Stromal cell of bone marrow (primary cell): Measurements from ENCODE around the gene RGMB.

Experiments used
- DNase-seq: peaks from one replicate; pipeline ENCODE4 v3.0.0-alpha.2; 2012; ENCODE audit warnings: low read depth

Gene RGMB

GRCh38 chr5:98768160-98768959 is 5.1 kb upstream of the RGMB start:
- peak; percentile 65 for DNase-seq

DNA sequence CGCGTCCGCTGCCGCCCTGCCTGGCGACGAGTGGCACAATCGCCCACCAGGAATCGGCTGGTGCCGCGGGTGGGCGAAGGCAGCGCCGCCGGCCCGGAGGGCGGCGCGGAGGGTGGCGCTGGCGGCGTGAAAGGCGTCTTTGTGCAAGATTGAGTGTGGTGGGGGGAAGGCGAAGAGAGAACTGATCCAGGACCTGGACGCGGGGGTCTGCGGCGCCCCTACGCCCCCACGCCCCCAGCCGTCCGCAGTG is 4.6 kb upstream of the RGMB start:
- no peak for DNase-seq

DNA sequence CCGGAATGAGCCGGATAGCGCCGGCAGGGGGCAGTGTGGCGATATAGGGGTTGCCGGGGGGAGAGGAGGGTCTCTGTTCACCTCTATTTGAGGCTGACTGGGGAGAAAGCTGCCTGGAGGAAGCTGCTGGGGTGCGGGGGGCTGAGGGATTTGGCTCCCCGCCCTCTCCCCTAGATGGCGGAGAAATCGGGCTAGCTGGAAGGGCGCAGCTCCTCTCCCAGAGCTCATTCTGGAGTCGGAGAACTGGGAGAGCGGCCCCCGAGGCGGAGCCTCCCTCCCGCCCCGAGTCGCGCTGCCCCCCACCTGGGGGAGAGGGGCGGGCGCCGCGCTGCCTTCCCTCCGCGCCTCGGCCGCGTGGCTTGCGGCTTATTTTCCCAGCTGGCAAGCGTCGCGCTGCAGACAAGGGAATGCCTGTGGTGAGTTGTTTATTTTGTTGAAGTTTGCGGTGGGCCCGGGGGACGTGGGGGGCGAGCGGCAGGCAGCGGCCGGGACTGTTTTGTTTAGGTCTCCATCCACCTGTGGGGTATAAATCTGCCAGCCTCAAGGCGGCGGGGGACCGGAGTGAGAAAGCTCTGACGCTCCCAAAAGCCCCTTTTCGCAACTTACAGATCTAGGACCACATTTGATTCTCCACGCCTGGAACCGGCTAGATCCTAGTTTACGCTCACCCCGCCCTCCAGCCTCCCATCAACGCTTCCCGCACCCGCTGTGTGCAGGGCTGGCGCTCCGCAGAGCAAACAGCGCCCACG is 4.1 kb upstream of the RGMB start:
- no peak for DNase-seq

DNA sequence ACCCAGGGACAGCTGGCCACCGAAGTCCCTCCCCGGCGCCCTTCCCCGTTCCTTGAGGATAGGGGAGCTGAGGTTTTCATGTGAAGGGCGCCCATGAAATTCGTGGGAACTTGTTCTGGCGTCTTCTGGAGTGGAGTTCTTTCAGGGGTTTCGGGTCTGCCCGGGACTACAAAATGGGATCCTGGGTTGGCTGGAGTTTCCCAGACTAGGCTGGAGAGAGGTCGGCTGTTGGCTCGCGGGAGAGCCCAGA is 3.6 kb upstream of the RGMB start:
- no peak for DNase-seq

GRCh38 chr5:98770209-98770910 is 3.1 kb upstream of the RGMB start:
- DNase-seq = no peak

DNA sequence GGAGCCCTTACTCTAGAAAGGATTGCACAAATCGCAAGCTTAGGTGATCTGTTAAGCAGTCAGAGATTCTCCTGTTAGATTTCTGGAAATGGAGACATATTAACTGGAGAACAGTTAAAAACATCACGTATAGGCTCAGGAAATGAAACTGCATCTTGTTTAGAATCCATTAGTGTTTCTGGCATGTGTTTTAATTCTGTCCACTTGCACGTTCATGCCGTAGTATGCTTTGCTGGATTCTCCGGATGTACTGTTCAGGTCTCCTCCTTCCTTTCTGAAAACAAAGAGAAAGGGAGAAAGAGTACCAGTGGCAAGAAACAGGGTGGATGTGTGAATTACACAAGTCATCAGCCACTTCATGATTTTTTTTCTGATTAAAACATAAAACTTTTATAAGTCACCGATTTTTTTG is 2.5 kb upstream of the RGMB start:
- no peak for DNase-seq

GRCh38 chr5:98771382-98772109 is 1.9 kb upstream of the RGMB start:
- DNase-seq = peak; percentile 89

- peak; percentile 82 for DNase-seq
These were observed 849 bp upstream of the RGMB start for GRCh38 chr5:98772415-98773213.

DNA sequence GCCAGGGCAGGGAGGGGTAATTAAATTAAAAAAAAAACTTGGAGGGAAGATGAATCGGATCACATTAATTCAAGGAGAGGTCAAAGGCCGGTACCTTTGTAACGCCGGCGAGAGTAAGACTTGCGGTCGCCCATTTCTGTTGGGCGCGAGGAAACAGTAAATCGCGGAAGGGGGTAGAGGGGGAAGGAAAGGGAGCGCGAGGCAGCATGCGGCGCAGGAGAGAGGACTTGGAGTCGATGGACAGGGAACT is 324 bp upstream of the RGMB start:
- no peak for DNase-seq

DNA sequence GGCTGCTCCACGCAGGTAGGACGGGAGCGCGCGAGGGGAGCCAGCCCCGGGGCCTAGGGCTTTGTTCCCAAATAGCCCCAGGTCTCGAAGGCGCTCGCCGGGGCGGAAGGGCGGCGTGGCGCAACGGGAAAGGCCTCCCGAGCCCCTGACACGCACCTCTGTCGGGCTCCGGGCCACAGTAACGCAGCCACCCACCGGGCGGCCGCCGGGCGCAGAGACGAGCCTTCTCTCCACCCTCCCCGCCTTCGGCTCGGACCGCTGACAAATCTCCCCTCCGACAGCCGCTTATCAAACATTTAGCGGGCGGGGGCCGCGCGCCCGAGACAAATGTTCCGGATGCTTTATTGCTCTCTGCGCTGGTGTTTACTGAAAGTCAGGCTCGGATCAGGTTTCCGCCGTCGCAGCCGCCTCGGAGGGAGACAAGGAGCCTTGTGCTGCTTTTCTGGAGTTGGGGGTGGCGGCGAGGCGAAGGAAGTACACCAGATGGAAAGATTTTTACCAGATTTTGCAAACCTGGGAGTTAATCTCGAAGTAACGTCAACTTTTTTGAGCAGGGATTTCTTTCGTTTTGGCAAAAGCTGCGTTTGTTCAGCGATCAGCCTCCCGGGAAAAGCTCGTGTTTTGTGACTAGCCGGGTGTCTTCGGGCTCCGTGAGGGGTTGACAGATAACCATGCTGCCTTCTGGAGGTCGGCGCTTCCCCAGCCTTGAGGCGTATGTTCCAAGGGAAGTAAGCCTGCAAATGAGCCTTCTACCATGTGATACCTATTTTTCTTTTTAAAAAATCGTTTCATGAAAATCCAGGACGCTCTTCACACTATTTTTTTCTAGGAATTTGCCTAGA is 950 bp downstream of the RGMB start:
- DNase-seq = no peak

- no peak for DNase-seq
These were observed 2.0 kb downstream of the RGMB start for GRCh38 chr5:98775246-98776065.

GRCh38 chr5:98776066-98776705 is 2.7 kb downstream of the RGMB start:
- peak; percentile 64 for DNase-seq

GRCh38 chr5:98777295-98777694 is 3.8 kb downstream of the RGMB start:
- DNase-seq = no peak

DNA sequence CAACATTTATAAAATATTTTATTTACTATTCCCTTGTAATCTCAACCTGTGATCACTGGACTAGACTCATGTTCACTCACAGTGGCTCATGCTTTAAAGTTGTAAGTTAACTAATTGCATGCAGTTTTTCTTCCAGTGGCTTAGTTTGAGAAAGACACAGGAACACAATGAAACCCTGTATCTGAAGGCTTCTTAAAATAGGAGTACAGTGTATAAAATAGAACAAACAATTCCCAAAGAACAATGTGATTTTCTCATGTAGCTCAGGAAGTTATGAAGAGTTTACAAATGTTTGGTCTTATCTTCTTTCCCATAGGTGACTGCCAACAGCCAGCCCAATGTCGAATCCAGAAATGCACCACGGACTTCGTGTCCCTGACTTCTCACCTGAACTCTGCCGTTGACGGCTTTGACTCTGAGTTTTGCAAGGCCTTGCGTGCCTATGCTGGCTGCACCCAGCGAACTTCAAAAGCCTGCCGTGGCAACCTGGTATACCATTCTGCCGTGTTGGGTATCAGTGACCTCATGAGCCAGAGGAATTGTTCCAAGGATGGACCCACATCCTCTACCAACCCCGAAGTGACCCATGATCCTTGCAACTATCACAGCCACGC is 5.9 kb downstream of the RGMB start:
- no peak for DNase-seq

DNA sequence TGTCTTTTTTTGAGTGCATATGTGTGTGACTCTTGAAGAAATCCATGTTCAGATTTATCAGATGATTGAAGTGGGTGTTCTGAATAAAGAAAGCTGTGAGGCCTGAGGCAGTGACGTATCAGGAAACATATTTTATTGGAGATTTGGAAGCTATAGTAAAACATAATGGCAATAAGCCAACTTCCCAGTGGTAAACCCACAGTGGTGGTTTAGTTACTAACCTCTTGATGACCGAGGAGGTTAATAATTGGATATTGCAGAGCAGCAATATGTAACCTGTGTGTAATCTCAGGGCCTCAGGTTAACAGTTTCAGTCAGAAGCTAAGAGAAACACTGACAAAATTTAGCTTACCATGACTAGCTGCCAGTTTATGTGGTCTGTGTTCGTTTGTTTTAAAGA is 6.9 kb downstream of the RGMB start:
- no peak for DNase-seq

DNA sequence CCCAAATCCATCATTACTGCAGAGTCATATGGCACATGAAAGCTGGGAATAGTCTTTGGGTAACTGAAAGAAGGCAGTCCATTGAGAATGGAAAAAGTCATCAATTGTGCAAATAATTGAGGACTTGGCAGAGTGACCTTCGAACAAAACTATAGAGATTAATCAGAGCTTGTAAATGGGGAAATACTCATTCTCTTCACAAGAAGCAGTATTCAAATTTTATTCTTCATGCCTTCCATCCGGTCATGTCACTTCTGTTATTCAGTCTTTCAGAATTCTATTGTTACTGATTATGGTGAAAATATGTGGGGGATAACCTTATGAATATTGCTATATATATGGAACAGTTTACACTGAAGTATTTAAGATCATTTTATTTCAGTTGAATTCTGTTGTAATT is 8.1 kb downstream of the RGMB start:
- no peak for DNase-seq

DNA sequence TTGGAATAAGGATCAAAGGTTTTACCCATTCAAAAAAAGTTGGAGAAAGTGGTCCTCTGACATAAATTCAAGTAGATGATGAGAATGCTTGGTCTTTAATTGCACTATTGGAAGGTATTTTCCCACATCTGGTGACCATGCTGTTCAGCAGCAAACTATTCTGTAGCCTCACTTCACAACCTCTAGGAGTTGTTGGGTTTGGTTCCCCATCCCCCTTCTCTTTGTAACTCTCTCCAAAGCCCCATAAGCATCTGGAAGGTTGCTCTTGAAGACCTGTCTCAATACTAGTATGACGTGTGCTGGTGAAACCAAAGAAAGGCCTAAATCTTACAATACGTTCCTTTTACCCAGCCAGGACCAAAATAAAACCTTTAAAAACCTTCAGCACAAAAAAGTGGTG is 8.5 kb downstream of the RGMB start:
- no peak for DNase-seq

- DNase-seq = no peak
These were observed 9.7 kb downstream of the RGMB start for GRCh38 chr5:98783051-98783649.

DNA sequence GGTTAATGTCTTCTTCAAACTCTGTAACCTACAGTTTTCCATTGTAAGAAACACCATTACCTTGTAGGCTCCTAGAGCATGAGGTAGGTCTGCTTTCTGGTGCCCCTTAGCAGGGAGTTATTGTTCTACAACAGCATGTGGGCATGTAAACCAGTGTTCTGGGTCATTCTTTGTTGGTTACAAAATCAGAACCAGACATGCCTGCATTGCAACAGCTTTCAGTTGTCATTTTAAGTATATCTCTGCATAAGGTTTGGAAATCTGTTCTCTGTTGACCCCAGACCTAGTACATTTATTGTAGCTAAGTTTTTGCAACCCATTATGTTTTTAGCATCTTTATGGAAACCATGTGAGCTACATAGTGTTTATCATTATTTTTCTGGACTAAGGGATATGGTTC is 10.9 kb downstream of the RGMB start:
- no peak for DNase-seq
